ENCODE data around the gene NUSAP1. TPM values are rescaled to one million over a fixed set of nuclear protein-coding genes. Genes with fewer than 3 reads are reported as not detected.
"Not testable (repeated sequence)": the region's sequence is repeated elsewhere in the genome, so short reads cannot be mapped to it uniquely, and the experiment has no call there.

The NUSAP1 gene
- total RNA-seq, 4 donors from 2014 or later: 26.5 to 47.7 (median 37.6) TPM

DNA sequence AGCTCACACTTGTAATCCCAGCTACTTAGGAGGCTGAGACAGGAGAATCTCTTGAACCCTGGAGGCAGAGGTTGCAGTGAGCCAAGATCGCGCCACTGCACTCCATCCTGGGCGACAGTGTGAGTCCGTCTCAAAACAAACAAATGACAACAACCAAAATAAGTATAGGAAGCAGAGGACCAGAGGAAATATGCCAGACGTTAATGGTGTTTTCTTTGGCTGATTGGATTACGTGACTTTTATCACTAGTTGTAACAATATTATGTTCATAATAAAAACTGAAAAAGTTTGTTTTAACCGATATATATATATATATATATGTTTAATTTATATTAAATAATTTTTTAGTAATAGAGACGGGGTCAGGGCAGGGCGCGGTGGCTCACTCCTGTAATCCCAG lies 21.7 kb downstream of the NUSAP1 start:
- Histone ChIP-seq H3K36me3 (peaks cover 0 to 22% (median 0%) of the 10 kb centered on the region in 3 donors), H3K4me1 (peaks cover 0 to 16% (median 3%) of the 10 kb centered on the region in 3 donors), H3K9me3 (no peaks in the 10 kb centered on the region), H3K27me3 (no peaks in the 10 kb centered on the region), H3K27ac (no peak overlapping the region), H3K4me3 (no peak overlapping the region)
- intact Hi-C loops (cut with DNase I): no loop called here
- DNase-seq: no peak
- 87 to 95% methylated on average over 10 of the region's 10 CpGs for WGBS, 2 donors
- TF ChIP-seq CTCF (IDR thresholded peaks at IDR 0.05): no peak
- no peak for TF ChIP-seq POLR2A (IDR thresholded peaks at IDR 0.05)

DNA sequence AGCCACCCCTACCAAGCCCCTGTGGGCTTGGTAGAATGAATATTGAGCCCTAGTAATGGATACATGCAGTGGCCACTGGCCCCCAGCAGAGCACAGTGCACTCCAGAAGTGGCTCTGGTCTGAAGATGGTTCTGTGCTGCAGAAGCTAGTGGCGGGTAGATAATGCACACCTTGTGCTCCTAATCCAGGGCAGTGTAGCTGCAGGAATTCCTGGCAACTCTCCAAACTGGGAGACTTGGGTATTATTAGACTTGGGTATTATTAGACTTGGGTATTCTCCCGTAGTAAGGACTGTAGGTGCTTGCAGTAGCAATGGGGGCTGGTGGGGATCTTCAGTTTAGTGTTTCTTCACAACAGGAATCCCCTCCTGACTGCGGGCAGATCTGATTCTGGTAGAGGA lies 34.7 kb downstream of the NUSAP1 start:
- H3K4me1 ChIP-seq: no peaks in the 10 kb centered on the region
- no peak for DNase-seq
- H3K9me3 ChIP-seq: no peaks in the 10 kb centered on the region
- H3K27ac ChIP-seq: no peak overlapping the region
- H3K27me3 ChIP-seq: no peaks in the 10 kb centered on the region
- TF ChIP-seq CTCF (IDR thresholded peaks at IDR 0.05) (no peak), POLR2A (IDR thresholded peaks at IDR 0.05) (no peak)
- no peak overlapping the region for H3K4me3 ChIP-seq
- peaks cover 0 to 64% (median 0%) of the 10 kb centered on the region in 3 donors for H3K36me3 ChIP-seq
- intact Hi-C loops (cut with DNase I): no loop called here
- 80 to 86% methylated on average over 2 of the region's 3 CpGs for WGBS, 2 donors

DNA sequence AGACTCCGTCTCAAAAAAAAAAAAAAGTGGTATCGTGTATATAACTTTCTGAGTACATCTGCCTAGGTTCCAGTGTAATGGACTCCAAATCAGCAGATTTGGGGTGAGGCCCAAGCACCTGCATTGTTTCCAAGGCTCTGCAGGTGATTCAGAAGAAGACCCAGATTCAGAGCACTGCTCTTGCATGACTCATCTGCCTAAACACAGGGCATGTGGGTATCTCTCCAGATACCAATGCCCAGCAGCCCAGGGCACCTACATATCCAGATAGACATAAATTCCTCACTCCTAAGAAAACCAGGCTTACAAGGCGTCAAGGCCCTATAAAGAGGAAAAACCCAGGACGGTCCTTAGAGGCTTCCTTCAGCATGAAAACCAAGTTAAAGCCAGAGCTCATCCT lies 45.3 kb downstream of the NUSAP1 start:
- Histone ChIP-seq H3K4me1 (no peaks in the 10 kb centered on the region), H3K27me3 (no peaks in the 10 kb centered on the region), H3K9me3 (no peaks in the 10 kb centered on the region), H3K27ac (no peak overlapping the region), H3K36me3 (peaks cover 0 to 60% (median 7%) of the 10 kb centered on the region in 3 donors), H3K4me3 (no peak overlapping the region)
- DNase-seq: no peak
- TF ChIP-seq POLR2A (IDR thresholded peaks at IDR 0.05): no peak
- no peak for TF ChIP-seq CTCF (IDR thresholded peaks at IDR 0.05)
- intact Hi-C loops (cut with DNase I): no loop called here
- WGBS, 2 donors: 92 to 96% methylated on average over 2 to 4 of the region's 4 CpGs

GRCh38 chr15:41383974-41384749 lies 51.5 kb downstream of the NUSAP1 start:
- DNase-seq; H3K27me3 ChIP-seq; intact Hi-C loops (cut with DNase I); H3K4me1 ChIP-seq; H3K4me3 ChIP-seq; H3K9me3 ChIP-seq; H3K27ac ChIP-seq: not testable (repeated sequence)
- H3K36me3 ChIP-seq: peaks cover 0 to 42% (median 8%) of the 10 kb centered on the region in 3 donors
- WGBS, 2 donors: 94 to 97% methylated on average over 9 of the region's 9 CpGs

- 93 to 98% methylated on average over 6 of the region's 6 CpGs for WGBS, 2 donors
- Histone ChIP-seq H3K27ac (no peak overlapping the region), H3K4me1 (no peaks in the 10 kb centered on the region), H3K27me3 (no peaks in the 10 kb centered on the region), H3K9me3 (no peaks in the 10 kb centered on the region), H3K36me3 (peaks cover 0 to 56% (median 8%) of the 10 kb centered on the region in 3 donors), H3K4me3 (no peak overlapping the region)
- intact Hi-C loops (cut with DNase I): no loop called here
- no peak for TF ChIP-seq POLR2A (IDR thresholded peaks at IDR 0.05)
- TF ChIP-seq CTCF (IDR thresholded peaks at IDR 0.05): no peak
- DNase-seq: no peak
These were observed 55.0 kb downstream of the NUSAP1 start for GRCh38 chr15:41387646-41388045.
